A673 (cell line): ENCODE results near the gene ARRB1.

Experiments used
- EZH2 ChIP-seq: fragments of 200-600 bp; sonication (generic); IDR thresholded peaks from 2 replicates; pipeline ENCODE4 v1.6.1; 2017; ENCODE audit warnings: borderline replicate concordance, low read depth, mild to moderate bottlenecking, mixed read lengths, antibody characterized with exemption, low read length; ENCODE audit not compliant: poor library complexity, severe bottlenecking
- TF ChIP-seq, protein P1 (sequence below): fragments of 300-800, 200-600 bp; sonication (generic); conservative IDR thresholded peaks from 2 replicates; pipeline ENCODE4 v1.5.1; 2017; ENCODE audit warnings: low read depth, mild to moderate bottlenecking, antibody characterized with exemption, low read length, moderate library complexity, mixed read lengths

DNA sequence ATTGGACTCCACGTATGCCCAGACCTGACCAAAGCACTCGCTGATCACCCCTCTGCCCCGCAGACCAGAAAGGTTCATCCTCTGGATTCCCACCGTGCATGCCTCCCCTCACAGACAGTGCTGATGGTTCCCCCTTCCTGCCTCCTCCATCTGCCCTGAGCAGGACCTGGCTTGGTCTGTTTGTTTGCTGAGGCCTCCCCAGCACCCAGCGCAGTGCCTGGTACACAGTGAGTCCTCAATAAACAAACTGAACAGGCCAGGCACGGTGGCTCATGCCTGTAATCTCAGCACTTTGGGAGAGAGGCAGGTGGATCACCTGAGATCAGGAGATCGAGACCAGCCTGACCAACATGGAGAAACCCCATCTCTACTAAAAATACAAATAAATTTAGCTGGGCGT lies 24.2 kb upstream of the ARRB1 start:
- TF ChIP-seq, protein P1, sequence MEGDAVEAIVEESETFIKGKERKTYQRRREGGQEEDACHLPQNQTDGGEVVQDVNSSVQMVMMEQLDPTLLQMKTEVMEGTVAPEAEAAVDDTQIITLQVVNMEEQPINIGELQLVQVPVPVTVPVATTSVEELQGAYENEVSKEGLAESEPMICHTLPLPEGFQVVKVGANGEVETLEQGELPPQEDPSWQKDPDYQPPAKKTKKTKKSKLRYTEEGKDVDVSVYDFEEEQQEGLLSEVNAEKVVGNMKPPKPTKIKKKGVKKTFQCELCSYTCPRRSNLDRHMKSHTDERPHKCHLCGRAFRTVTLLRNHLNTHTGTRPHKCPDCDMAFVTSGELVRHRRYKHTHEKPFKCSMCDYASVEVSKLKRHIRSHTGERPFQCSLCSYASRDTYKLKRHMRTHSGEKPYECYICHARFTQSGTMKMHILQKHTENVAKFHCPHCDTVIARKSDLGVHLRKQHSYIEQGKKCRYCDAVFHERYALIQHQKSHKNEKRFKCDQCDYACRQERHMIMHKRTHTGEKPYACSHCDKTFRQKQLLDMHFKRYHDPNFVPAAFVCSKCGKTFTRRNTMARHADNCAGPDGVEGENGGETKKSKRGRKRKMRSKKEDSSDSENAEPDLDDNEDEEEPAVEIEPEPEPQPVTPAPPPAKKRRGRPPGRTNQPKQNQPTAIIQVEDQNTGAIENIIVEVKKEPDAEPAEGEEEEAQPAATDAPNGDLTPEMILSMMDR: no peak
- TF ChIP-seq EZH2: no peak
